ENCODE measurements around the gene XYLT1. TPM values are rescaled to one million over a fixed set of nuclear protein-coding genes. Genes with fewer than 3 reads are reported as not detected.

Gene XYLT1
- total RNA-seq, 1 experiment from 2014 or later = 12.5 TPM

DNA sequence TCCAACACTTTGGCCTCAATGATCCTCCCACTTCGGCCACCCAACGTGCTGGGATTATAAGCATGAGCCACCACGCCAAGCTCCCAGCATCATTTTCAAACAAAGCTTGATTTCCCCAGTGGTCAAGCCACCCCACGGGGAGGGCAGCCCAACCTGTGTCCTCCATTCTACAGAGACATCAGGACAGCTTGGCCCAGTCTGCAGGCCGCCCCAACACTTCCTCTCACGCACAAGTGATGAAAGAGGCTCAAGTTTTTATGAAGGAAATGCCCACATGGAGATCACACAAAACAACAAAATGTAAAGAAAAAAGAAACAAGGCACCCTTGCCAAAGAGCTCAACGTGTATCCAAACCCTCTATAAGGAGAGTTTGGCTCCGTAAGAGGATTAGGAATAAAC is 112.4 kb downstream of the XYLT1 start:
- intact Hi-C loops (cut with micrococcal nuclease; ENCODE audit: unreplicated experiment) = no loop called here
- BruUV-seq (replicated peaks) = no TSS peak
- Histone ChIP-seq H3K4me1 (no peaks in the 10 kb centered on the region), H3K4me3 (ENCODE audit: low read depth, low read length) (no peak overlapping the region), H3K36me3 (ENCODE audit: control insufficient read depth, insufficient read depth, low read length) (no peaks in the 10 kb centered on the region), H3K27me3 (replicated peaks; ENCODE audit: control insufficient read depth, insufficient read depth, low read length) (no peaks in the 10 kb centered on the region), H3K9me3 (no peaks in the 10 kb centered on the region)
- Mint-ChIP-seq H3K27me3 (ENCODE audit: insufficient read depth, unreplicated experiment) (no peaks in the 10 kb centered on the region), H3K27ac (ENCODE audit: unreplicated experiment) (no peak overlapping the region), H3K4me1 (ENCODE audit: low read depth, unreplicated experiment) (no peaks in the 10 kb centered on the region), H3K4me3 (ENCODE audit: unreplicated experiment) (no peak overlapping the region), H3K36me3 (ENCODE audit: insufficient read depth, unreplicated experiment) (no peaks in the 10 kb centered on the region), H3K9me3 (ENCODE audit: unreplicated experiment) (no peaks in the 10 kb centered on the region)
- TF ChIP-seq, protein P1, sequence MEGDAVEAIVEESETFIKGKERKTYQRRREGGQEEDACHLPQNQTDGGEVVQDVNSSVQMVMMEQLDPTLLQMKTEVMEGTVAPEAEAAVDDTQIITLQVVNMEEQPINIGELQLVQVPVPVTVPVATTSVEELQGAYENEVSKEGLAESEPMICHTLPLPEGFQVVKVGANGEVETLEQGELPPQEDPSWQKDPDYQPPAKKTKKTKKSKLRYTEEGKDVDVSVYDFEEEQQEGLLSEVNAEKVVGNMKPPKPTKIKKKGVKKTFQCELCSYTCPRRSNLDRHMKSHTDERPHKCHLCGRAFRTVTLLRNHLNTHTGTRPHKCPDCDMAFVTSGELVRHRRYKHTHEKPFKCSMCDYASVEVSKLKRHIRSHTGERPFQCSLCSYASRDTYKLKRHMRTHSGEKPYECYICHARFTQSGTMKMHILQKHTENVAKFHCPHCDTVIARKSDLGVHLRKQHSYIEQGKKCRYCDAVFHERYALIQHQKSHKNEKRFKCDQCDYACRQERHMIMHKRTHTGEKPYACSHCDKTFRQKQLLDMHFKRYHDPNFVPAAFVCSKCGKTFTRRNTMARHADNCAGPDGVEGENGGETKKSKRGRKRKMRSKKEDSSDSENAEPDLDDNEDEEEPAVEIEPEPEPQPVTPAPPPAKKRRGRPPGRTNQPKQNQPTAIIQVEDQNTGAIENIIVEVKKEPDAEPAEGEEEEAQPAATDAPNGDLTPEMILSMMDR (IDR thresholded peaks at IDR 0.05; ENCODE audit: insufficient read depth in 1 of 2, low read depth in 1 of 2, low read length in 1 of 2, severe bottlenecking in 1 of 2, unreplicated experiment in 1 of 2) = no peak
- CTCF ChIA-PET = no interaction called here
- POLR2A ChIA-PET = no interaction called here
- DNase-seq = no peak

DNA sequence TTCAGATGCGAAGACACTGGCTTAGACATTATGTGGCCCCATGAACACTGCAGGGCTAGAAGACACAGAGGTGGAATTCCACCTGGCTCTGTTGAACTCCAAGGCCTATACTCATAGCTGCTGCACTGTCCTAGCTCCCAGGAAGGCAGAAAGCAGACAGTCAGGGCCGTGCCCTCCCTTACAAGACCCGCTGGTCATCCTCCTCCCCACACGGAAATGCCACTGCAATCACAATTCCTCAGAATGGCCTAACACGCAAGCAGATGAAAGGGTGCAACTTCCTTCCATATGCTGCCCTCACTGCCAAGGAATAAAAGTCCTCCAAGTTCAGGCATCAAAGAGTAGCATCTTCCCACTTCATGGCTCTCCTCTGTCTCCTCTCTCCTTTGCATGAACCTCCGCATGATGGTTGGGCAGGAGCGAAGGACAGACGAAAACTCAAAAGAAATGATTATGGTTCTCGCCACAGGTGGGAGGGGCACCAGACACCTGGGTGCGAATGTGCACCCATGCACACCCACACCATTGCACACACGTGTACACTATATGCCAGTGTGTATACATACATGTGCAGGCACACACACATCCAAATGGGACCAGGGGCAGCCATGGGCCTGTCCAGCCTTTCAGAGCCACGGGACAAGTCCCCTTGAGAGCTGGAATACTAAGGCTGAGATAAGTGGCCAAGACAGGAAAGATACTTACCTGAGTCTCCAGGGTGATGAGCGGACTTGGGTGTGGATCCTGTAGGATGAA is 113.3 kb downstream of the XYLT1 start:
- Mint-ChIP-seq H3K27ac (ENCODE audit: unreplicated experiment) (no peak overlapping the region), H3K27me3 (ENCODE audit: insufficient read depth, unreplicated experiment) (no peaks in the 10 kb centered on the region), H3K9me3 (ENCODE audit: unreplicated experiment) (no peaks in the 10 kb centered on the region), H3K4me1 (ENCODE audit: low read depth, unreplicated experiment) (no peaks in the 10 kb centered on the region), H3K4me3 (ENCODE audit: unreplicated experiment) (no peak overlapping the region), H3K36me3 (ENCODE audit: insufficient read depth, unreplicated experiment) (no peaks in the 10 kb centered on the region)
- Histone ChIP-seq H3K27me3 (replicated peaks; ENCODE audit: control insufficient read depth, insufficient read depth, low read length) (no peaks in the 10 kb centered on the region), H3K4me1 (no peaks in the 10 kb centered on the region), H3K9me3 (no peaks in the 10 kb centered on the region), H3K36me3 (ENCODE audit: control insufficient read depth, insufficient read depth, low read length) (no peaks in the 10 kb centered on the region), H3K4me3 (ENCODE audit: low read depth, low read length) (no peak overlapping the region)
- TF ChIP-seq, protein P1 (IDR thresholded peaks at IDR 0.05; ENCODE audit: insufficient read depth in 1 of 2, low read depth in 1 of 2, low read length in 1 of 2, severe bottlenecking in 1 of 2, unreplicated experiment in 1 of 2) = no peak
- intact Hi-C loops (cut with micrococcal nuclease; ENCODE audit: unreplicated experiment) = no loop called here
- no TSS peak for BruUV-seq (replicated peaks)
- DNase-seq = no peak
- ChIA-PET CTCF (no interaction called here), POLR2A (no interaction called here)

DNA sequence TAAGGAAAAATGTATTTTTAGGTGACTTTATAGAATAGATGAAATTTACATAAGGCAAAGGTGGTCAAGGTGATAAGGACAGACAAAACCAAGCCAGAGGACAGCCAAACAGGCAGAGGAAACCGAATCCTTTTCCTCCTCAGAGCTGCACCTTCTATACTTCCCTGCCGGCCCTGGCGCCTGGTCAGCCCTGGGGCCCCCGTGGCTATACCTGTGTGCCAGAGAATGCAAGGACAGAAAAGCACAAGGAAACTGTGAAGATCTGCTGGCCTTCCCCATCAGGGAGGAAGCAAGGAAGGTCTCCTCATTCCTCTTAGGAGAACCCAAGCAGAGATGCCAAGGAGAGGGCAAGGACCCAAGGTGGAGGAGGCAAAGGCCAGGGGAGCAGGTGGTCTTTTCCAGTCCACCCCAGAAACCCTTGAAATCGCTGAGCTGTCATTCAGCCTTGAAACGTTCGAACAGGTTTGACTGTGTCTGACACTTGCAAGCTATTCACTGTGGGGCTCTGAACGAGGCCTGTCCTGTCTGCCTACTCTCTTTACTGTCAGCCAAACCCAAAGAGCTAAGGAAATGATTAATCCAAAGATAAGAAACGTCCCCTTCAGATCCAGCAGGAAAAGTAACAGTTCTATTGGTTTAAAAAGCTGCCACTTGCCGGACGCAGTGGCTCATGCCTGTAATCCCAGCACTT is 114.4 kb downstream of the XYLT1 start:
- BruUV-seq (replicated peaks) = no TSS peak
- no peaks in the 10 kb centered on the region for H3K36me3 Mint-ChIP-seq (ENCODE audit: insufficient read depth, unreplicated experiment)
- ChIA-PET POLR2A (no interaction called here), CTCF (interaction anchor here (0.5 kb wide), 1 partner anchor 771 kb away, joined by 4 read pairs; no protein-coding TSS in a partner anchor)
- Histone ChIP-seq H3K36me3 (ENCODE audit: control insufficient read depth, insufficient read depth, low read length) (no peaks in the 10 kb centered on the region), H3K4me1 (no peaks in the 10 kb centered on the region), H3K27me3 (replicated peaks; ENCODE audit: control insufficient read depth, insufficient read depth, low read length) (no peaks in the 10 kb centered on the region), H3K9me3 (no peaks in the 10 kb centered on the region), H3K4me3 (ENCODE audit: low read depth, low read length) (no peak overlapping the region)
- DNase-seq = no peak
- H3K4me3 Mint-ChIP-seq (ENCODE audit: unreplicated experiment) = no peak overlapping the region
- no peaks in the 10 kb centered on the region for H3K27me3 Mint-ChIP-seq (ENCODE audit: insufficient read depth, unreplicated experiment)
- H3K27ac Mint-ChIP-seq (ENCODE audit: unreplicated experiment) = no peak overlapping the region
- TF ChIP-seq, protein P1 (IDR thresholded peaks at IDR 0.05; ENCODE audit: insufficient read depth in 1 of 2, low read depth in 1 of 2, low read length in 1 of 2, severe bottlenecking in 1 of 2, unreplicated experiment in 1 of 2) = no peak
- intact Hi-C loops (cut with micrococcal nuclease; ENCODE audit: unreplicated experiment) = no loop called here
- no peaks in the 10 kb centered on the region for H3K4me1 Mint-ChIP-seq (ENCODE audit: low read depth, unreplicated experiment)
- H3K9me3 Mint-ChIP-seq (ENCODE audit: unreplicated experiment) = no peaks in the 10 kb centered on the region
